Body of pancreas (tissue), 4 donors: ENCODE measurements around the gene DBP. TPM values are rescaled to one million over a fixed set of nuclear protein-coding genes. Genes with fewer than 3 reads are reported as not detected.

Experiments
- ATAC-seq: fragments of 150-250 bp; one replicate; pipeline ENCODE4 v1.9.1; 2016
- DNase-seq, 4 donors: peaks; one replicate each; pipeline ENCODE4 v3.0.0-alpha.2; 2019
- H3K27ac ChIP-seq, 4 donors: fragments of 200-600 bp; sonication (generic); 1 replicate in 3 of 4; 2 replicates in 1 of 4; pipeline versions ENCODE4 v1.5.1 to v1.6.1; 2016 to 2019; ENCODE audit warnings: mild to moderate bottlenecking in 1 of 4, mixed read lengths in 1 of 4, moderate library complexity in 1 of 4
- H3K27me3 ChIP-seq, 2 donors: fragments of 200-600 bp; sonication (generic); one replicate each; pipeline ENCODE4 v1.6.0; 2016; ENCODE audit warnings: mild to moderate bottlenecking in 1 of 2
- H3K36me3 ChIP-seq, 2 donors: fragments of 200-600 bp; sonication (generic); replicated peaks in 1 of 2; 2 replicates each; pipeline ENCODE4 v1.5.1; 2016; ENCODE audit warnings: low read depth in 2 of 2; ENCODE audit not compliant: insufficient read depth in 1 of 2
- H3K4me1 ChIP-seq: fragments of 200-600 bp; sonication (generic); one replicate; pipeline ENCODE4 v1.6.0; 2016
- H3K4me3 ChIP-seq, 2 donors: fragments of 200-600 bp; sonication (generic); 1 replicate in 1 of 2; 2 replicates in 1 of 2; pipeline ENCODE4 v1.5.1; 2016 to 2019
- H3K9me3 ChIP-seq, 3 donors: fragments of 200-600 bp; sonication (generic); 1 replicate in 2 of 3; 2 replicates in 1 of 3; pipeline ENCODE4 v1.5.1; 2016
- CTCF ChIP-seq, 7 experiments: fragments of 450-650 bp in 4 of 7; fragments of 200-600 bp in 3 of 7; sonication (generic) in 3 of 7; IDR thresholded peaks; one replicate each; pipeline ENCODE4 v1.5.1; 2016 to 2019; ENCODE audit warnings: antibody characterized with exemption in 7 of 7
- POLR2A ChIP-seq, 3 donors: fragments of 450-650 bp; IDR thresholded peaks; one replicate each; pipeline ENCODE4 v1.6.1; 2016; ENCODE audit warnings: antibody characterized with exemption in 3 of 3, mild to moderate bottlenecking in 2 of 3
- WGBS, 2 donors: methylation state at CpG; one replicate each; pipeline ENCODE4 v1.1.5; 2017; 5-methylcytosine and 5-hydroxymethylcytosine counted together
- intact Hi-C: fragments of 100-400 bp; cut with DNase I; formaldehyde crosslinking; loops from one replicate; pipeline ENCODE4 v1.15.1; 2023
- total RNA-seq, 2 donors: library from RNA; depleted of rRNA; stranded (reverse); fragments of >200 nt; gene quantifications; one replicate each; pipeline ENCODE4 v1.1.0, GENCODE V29; 2016

The DBP gene
- total RNA-seq, 2 donors from 2014 or later: 2.0 to 4.9 TPM

DNA sequence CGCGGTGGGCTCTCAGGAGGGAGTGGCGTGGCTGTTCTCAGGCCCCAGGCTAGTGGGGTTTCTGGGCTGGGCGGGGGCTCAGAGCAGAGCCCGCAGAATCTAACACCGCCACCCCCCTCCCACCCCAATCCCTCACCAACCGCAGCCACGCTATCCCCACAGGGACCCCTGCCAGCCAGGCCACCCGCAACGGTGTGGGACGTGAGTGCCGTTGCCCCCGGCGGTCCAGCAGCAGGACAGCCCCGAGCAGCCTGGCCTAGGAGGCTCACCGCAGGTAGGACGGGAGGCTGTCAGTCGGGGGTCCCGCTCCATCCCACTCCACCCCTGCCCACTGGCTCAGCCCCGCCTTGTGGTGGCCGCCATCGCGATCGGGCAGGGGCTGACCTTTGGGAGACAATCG lies 35.8 kb upstream of the DBP start, which contains the start of gene NTN5:
TSS of gene NTN5 (minus strand) at position 24 of the 400 bp plus-strand sequence. CDS start 2,031 bp downstream, outside the sequence.
- intact Hi-C loops: no loop called here
- Histone ChIP-seq H3K27ac (no peak within 1 kb of the TSS), H3K4me1 (peaks cover 14% of the 10 kb centered on the region), H3K9me3 (no peaks in the 10 kb centered on the region), H3K36me3 (no peaks in the 10 kb centered on the region), H3K27me3 (no peaks in the 10 kb centered on the region), H3K4me3 (no peak within 1 kb of the TSS)
- DNase-seq (no peak), ATAC-seq (no peak)
- TF ChIP-seq POLR2A (IDR thresholded peaks at IDR 0.05) (no peak), CTCF (IDR thresholded peaks at IDR 0.05) (no peak)
- WGBS, 2 donors: 76 to 85% methylated on average over 9 to 25 of the region's 25 CpGs

- ATAC-seq (no peak), DNase-seq (no peak)
- peaks cover 8% of the 10 kb centered on the region for H3K4me1 ChIP-seq
- intact Hi-C loops: no loop called here
- no peak overlapping the region for H3K4me3 ChIP-seq
- H3K27me3 ChIP-seq: no peaks in the 10 kb centered on the region
- no peak overlapping the region for H3K27ac ChIP-seq
- WGBS, 2 donors: 72 to 81% methylated on average over 8 to 10 of the region's 10 CpGs
- H3K36me3 ChIP-seq: no peaks in the 10 kb centered on the region
- H3K9me3 ChIP-seq: no peaks in the 10 kb centered on the region
- TF ChIP-seq CTCF (IDR thresholded peaks at IDR 0.05) (no peak), POLR2A (IDR thresholded peaks at IDR 0.05) (no peak)
These were observed 34.3 kb upstream of the DBP start for GRCh38 chr19:48671446-48671995.

DNA sequence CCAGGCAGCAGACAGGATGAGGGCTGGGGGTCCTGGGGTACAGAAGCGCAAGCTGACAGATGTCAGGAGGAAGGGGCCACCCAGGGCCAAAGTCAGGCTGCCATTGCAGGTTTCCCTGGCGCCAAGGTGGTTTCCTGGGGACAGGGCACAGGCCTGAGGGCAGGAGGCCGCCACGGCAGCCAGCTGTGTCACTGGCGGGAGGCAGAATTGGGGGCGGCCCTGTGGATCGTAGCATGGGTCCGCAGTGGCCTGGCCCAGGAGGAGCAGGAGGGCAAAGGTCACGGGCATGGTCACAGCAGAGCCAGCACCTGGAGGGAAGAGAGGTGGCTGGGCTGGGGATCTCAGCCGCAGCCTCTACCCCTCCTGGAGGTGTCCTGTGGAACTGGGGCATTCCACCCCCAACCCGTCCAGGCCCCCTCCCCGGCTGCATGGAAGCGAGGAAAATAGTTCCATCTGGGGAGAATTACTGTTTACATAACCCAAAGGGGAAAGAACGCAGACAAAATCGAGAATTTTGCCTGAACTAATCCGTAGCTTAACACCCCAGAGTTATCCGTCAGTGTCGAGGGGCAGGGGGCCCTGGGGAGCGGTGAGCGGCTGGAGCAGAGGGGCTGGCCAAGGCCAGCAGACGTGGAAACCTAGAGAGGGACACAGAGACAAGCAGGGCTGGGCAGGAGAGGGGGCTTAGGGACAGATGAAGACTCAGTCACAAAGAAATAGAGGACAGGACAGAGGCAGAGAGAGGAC lies 33.7 kb upstream of the DBP start:
- ATAC-seq (no peak), DNase-seq (no peak)
- H3K9me3 ChIP-seq: no peaks in the 10 kb centered on the region
- no peaks in the 10 kb centered on the region for H3K27me3 ChIP-seq
- H3K36me3 ChIP-seq: no peaks in the 10 kb centered on the region
- 82 to 86% methylated on average over 16 to 21 of the region's 21 CpGs for WGBS, 2 donors
- peaks cover 8% of the 10 kb centered on the region for H3K4me1 ChIP-seq
- H3K4me3 ChIP-seq: no peak overlapping the region
- no peak for TF ChIP-seq POLR2A (IDR thresholded peaks at IDR 0.05)
- TF ChIP-seq CTCF (IDR thresholded peaks at IDR 0.05): no peak
- no peak overlapping the region for H3K27ac ChIP-seq
- intact Hi-C loops: no loop called here

- 89 to 95% methylated on average over 15 to 26 of the region's 26 CpGs for WGBS, 2 donors
- TF ChIP-seq POLR2A (IDR thresholded peaks at IDR 0.05) (no peak), CTCF (IDR thresholded peaks at IDR 0.05) (no peak)
- Histone ChIP-seq H3K27ac (no peak overlapping the region), H3K4me1 (peaks cover 1% of the 10 kb centered on the region), H3K9me3 (no peaks in the 10 kb centered on the region), H3K4me3 (no peak overlapping the region), H3K27me3 (no peaks in the 10 kb centered on the region), H3K36me3 (no peaks in the 10 kb centered on the region)
- DNase-seq (no peak), ATAC-seq (no peak)
- intact Hi-C loops: no loop called here
These were observed 32.9 kb upstream of the DBP start for GRCh38 chr19:48669903-48670668.
